ENCODE measurements around the gene UMAD1. TPM values are rescaled to one million over a fixed set of nuclear protein-coding genes. Genes with fewer than 3 reads are reported as not detected.

The UMAD1 gene
- polyA plus RNA-seq, 1 donor from 2014 or later: 26.0 TPM

DNA sequence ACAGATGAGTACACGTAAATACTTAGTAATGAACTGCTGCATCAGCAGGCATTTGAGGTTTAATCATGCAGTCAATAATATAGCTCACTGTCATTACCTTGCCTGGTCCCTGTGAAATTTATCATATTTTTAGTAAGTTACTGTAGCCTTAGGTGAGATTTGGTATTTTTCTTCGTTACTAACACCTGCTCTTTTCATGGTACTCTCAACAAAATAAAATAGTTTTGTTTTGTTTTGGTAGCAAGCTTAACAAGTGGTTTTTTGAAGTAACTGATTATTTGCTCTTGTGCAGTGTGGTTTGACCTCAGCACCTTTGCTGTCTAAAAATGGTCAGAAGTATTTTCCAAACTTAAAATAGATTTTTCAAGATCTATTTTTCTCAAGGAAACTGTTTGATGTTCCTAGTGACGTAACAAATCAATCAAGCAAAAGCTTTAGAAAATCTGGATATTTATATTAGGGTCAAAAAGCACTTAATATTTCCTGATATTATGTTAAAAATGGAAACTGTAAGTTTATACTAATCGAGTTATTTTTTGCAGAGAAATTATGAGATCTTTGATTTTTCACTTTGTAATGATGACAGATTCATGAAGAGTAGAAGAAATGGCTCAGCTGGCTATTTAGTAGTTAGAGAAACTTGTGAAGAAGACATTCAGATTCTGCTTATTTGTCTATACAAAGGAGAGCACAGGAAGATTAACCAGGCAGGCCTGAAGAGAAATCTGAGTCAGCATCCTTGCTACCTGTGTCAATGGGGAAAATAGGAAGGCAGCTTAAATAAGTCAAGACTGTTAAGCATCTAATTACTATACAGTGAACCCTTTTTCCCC is 98.9 kb downstream of the UMAD1 start:
- Mint-ChIP-seq H3K4me3 (no peak overlapping the region), H3K9me3 (no peaks in the 10 kb centered on the region), H3K4me1 (peaks cover 4 to 8% (median 6%) of the 10 kb centered on the region in 3 donors), H3K27me3 (no peaks in the 10 kb centered on the region), H3K27ac (peak overlapping the region in 2 of 3 donors; percentile 40 to 46), H3K36me3 (peaks cover 6% of the 10 kb centered on the region)

DNA sequence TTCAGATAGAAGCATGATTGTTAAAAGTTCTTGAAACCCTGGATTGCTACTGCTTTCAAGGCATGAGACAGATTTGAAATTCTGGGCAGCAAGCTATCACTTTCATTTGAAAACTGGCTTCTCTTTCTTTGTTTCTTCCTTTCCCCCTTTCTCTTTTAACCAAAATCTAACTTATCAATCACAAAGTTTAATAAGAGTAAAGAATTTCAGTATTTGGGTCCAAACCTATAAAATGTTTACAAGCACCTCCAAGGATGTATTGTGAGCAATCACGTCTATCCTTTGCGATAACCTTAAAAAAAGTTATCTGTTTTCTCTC is 99.4 kb downstream of the UMAD1 start:
- Mint-ChIP-seq H3K4me1 (peaks cover 3 to 6% (median 6%) of the 10 kb centered on the region in 3 donors), H3K9me3 (no peaks in the 10 kb centered on the region), H3K27ac (no peak overlapping the region), H3K27me3 (no peaks in the 10 kb centered on the region), H3K36me3 (peaks cover 6% of the 10 kb centered on the region), H3K4me3 (no peak overlapping the region)

DNA sequence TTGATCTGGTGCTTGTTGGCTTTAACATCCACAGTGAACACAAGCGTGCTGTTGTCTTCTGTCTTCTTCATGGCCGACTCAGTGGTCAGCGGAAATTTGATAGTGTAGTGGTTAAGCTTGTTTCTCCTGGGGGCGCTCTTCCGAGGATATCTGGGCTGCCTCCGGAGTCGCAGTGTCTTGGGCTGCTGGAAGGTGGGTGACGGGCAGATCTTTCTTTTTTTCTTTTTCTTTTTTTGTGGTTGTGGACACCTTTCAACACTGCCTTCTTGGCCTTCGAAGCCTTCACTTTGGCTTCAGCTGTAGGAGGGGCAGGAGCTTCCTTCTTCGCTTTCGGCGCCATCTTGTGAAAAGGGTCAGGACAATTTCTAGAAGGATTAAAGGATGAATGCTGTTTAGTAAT is 101.7 kb downstream of the UMAD1 start:
- Mint-ChIP-seq H3K27me3 (no peaks in the 10 kb centered on the region), H3K4me1 (peaks cover 9 to 16% (median 11%) of the 10 kb centered on the region in 3 donors), H3K36me3 (peaks cover 7% of the 10 kb centered on the region), H3K9me3 (no peaks in the 10 kb centered on the region), H3K4me3 (no peak overlapping the region), H3K27ac (no peak overlapping the region)

DNA sequence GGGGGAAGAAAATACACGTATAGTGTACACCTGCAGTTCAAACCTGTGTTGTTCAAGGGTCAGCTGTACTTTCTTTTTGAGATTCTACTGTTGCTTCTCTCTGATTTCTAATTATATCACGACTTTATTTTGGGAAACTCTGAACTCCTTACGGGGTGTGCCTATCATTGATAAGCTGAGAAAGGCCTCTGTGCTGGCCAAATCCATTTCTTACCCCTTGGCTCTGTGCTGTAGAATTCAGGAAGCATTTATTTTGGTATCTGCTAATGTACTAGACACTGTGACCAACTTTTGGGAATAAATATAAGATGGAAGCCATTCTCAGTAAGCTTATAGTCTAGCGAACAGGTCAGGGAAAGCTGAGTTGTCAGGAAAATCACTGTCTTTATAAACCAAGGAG is 104.7 kb downstream of the UMAD1 start:
- Mint-ChIP-seq H3K9me3 (no peaks in the 10 kb centered on the region), H3K4me3 (peak overlapping the region in 1 of 4 donors; percentile 39), H3K36me3 (peaks cover 4% of the 10 kb centered on the region), H3K4me1 (peaks cover 7 to 15% (median 12%) of the 10 kb centered on the region in 3 donors), H3K27ac (no peak overlapping the region), H3K27me3 (no peaks in the 10 kb centered on the region)

DNA sequence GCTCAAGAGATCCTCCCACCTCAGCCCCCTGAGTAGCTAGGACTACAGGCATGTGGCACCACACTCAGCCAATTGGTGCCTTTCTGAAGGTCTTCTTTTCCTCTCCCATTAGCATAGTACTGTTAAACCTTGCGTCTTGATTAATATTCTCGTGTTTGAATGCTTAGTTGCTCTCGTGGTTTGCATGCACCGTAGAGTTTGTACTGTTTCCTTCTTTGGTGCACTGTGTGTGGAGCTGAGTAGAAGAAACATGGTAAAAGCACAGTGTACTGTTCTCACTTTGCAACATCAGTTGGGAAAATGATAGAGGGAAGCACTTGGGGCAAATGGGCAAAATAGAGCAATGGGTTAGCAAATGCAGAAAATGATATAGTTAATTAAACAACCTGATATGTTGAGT is 105.4 kb downstream of the UMAD1 start:
- H3K4me3 Mint-ChIP-seq: peak overlapping the region in 2 of 4 donors; percentile 40 to 54
- H3K27ac Mint-ChIP-seq: no peak overlapping the region
- H3K36me3 Mint-ChIP-seq: peaks cover 3% of the 10 kb centered on the region
- no peaks in the 10 kb centered on the region for H3K9me3 Mint-ChIP-seq
- peaks cover 7 to 18% (median 17%) of the 10 kb centered on the region in 3 donors for H3K4me1 Mint-ChIP-seq
- no peaks in the 10 kb centered on the region for H3K27me3 Mint-ChIP-seq

DNA sequence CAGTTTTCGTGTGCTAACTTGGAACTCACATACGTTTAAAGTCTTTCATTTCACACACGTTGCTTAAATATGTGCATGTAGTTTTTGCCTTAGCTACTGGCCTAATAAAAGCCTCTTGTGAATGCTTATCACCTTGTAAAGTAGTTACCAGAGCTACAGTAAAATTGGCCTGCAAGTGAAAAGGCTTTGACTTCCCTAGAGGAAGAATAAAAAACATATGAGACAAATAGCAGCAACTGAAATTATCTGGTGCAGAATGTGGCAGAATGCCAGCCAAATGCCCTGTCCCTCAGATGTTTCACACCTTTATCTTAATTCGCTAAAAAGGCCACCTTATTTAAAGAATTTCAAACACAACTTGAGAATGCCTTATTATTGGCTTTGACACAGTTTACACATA is 105.9 kb downstream of the UMAD1 start:
- Mint-ChIP-seq H3K9me3 (no peaks in the 10 kb centered on the region), H3K27ac (no peak overlapping the region), H3K36me3 (peaks cover 3% of the 10 kb centered on the region), H3K4me1 (peaks cover 7 to 23% (median 19%) of the 10 kb centered on the region in 3 donors), H3K27me3 (no peaks in the 10 kb centered on the region), H3K4me3 (no peak overlapping the region)

DNA sequence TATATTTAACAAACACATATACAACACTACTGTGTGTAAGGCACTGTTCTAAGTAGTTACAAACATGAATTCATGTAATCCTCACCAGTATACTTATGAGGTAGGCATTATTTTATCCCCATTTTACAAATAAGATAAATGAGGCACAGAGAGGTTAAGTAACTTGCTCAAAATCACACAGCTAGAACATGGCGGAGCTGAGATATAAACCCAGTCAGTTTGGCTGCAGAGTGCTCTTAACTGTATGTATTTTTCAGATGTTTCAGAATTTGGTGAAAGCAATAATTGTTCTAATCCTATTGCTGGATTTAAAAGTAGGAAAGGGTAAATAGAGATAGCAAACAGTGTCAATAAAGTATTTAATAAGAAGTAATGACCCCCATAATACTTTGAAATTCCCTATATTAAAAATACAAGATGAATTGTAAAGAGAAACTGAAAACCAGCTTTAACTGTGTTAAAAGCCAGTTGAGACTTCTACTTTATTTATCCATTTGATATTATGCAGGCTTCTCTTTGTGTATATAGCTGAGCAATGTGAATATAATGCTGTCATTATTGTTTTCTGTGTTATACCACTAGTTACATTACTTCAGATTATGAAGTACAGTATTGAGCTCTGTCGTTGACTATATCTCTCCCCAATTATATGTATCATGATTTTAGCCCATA is 110.2 kb downstream of the UMAD1 start:
- Mint-ChIP-seq H3K9me3 (peaks cover 0 to 3% (median 0%) of the 10 kb centered on the region in 3 donors), H3K4me3 (no peak overlapping the region), H3K27me3 (no peaks in the 10 kb centered on the region), H3K27ac (peak overlapping the region in 1 of 3 donors; percentile 40), H3K36me3 (peaks cover 3% of the 10 kb centered on the region), H3K4me1 (peaks cover 11 to 17% (median 14%) of the 10 kb centered on the region in 3 donors)

DNA sequence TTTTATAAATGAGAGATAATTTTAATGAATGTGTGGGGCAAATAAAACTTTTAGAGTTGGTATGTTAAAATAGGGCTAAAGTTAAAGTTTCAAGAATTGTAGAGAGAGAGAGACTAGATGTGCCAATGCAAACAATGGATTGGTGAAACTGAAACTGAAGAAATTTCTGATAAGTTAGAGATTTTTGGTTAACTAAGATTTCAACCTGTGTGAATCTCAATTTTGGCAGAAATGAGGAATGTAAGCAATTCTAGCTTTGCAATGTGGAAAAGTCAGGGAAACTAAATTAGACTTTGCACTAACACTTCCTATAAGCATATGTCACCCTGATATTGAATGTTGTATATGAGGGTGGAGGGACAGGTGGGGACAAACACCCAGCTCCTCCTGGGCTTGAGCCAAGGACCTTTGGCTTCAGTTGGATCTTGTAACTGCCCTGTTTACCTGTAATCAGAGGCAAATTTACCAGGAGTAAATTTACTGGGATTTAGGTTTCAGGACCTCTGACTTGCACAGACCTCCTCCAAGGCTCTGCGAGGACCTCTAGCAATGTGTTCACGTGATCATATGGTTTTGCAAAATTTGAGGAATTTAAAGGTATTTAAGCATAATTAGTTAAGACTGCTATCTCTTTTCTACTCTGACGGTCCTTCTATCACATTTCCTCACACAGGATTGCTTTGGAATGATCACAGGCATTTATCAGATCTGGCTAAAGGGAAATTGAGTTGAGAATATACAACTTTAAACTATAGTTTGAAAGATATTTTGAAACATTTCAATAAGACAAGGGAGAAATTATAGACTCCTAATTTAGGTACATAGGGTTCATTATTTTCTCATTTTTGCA is 110.9 kb downstream of the UMAD1 start:
- Mint-ChIP-seq H3K36me3 (peaks cover 3% of the 10 kb centered on the region), H3K27me3 (no peaks in the 10 kb centered on the region), H3K27ac (no peak overlapping the region), H3K4me1 (peaks cover 6 to 16% (median 9%) of the 10 kb centered on the region in 3 donors), H3K4me3 (no peak overlapping the region), H3K9me3 (peaks cover 0 to 3% (median 0%) of the 10 kb centered on the region in 3 donors)

DNA sequence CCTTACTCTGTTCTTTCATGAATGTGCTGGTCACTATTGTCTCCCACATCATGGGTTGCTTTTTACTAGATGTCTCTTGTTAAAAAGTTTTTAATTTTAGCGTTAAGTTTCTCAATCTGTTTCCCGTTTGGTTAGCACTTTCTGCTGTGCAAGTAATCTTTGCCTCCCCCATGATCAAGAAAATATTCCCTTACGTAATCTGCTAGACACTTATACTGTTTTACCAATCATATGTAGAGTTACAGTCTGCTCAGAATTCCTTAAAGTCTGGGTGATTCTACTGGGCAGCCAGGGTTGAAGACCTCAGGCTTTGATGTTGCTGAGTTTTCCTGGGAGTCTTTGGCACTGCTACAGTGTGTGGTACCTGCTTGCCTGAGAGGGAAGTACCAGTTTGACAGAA is 116.0 kb downstream of the UMAD1 start:
- Mint-ChIP-seq H3K27ac (no peak overlapping the region), H3K36me3 (peaks cover 2% of the 10 kb centered on the region), H3K4me1 (peaks cover 11 to 16% (median 11%) of the 10 kb centered on the region in 3 donors), H3K27me3 (no peaks in the 10 kb centered on the region), H3K4me3 (no peak overlapping the region), H3K9me3 (peaks cover 0 to 3% (median 0%) of the 10 kb centered on the region in 3 donors)

DNA sequence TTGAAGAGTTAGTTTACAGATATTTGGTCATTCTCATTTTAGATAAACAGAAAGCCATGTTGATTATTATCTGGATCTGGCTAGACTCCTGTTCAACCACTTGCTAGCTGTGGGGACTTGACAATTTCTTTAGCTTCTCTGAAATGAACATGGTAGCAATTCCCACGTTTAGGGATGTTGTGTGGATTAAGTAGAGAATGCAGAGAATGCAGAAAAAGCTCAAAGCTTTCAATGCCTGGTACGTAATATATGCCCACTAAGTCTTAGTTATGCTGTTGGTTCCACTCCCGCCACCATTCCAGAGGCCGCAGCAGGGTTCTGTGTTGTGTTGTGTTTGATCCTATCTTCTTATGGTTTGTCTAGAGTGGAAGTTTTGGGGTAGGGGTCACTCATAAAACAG is 117.0 kb downstream of the UMAD1 start:
- Mint-ChIP-seq H3K4me1 (peaks cover 15 to 24% (median 20%) of the 10 kb centered on the region in 3 donors), H3K27ac (no peak overlapping the region), H3K4me3 (no peak overlapping the region), H3K27me3 (no peaks in the 10 kb centered on the region), H3K9me3 (peaks cover 0 to 3% (median 0%) of the 10 kb centered on the region in 3 donors), H3K36me3 (peaks cover 2% of the 10 kb centered on the region)

DNA sequence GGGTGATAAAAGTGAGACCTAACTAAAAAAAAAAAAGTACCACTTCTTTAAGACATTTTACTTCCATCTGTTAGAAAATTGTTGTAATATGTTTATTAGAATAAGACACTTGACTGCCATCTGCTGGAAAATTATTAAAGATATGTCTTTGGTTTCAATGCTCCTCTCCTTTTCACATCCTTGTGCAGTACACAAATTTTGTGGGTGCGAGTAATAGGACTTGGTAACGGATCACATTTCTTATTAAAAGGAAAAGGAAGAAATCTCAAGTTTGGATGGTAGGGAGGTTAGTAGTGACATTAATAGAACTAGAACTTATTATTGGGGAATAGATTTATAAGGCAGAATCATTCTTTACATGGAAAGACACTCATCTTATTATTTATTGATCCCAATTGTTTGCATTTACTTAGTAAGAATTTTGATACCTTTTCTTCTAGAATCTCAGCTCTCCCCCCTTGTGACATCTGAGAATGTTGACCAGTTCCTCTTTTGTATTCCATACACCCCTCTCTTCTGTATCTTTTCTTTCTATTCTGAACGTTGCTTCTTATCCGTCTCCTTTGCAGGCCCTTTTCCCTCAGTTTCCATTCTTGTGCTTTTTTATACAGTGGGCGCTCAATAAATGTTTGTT is 120.9 kb downstream of the UMAD1 start:
- H3K4me1 Mint-ChIP-seq: peaks cover 21 to 35% (median 34%) of the 10 kb centered on the region in 3 donors
- peak overlapping the region; percentile 86 to 92 (median 92) for H3K27ac Mint-ChIP-seq
- H3K27me3 Mint-ChIP-seq: no peaks in the 10 kb centered on the region
- no peaks in the 10 kb centered on the region for H3K9me3 Mint-ChIP-seq
- H3K4me3 Mint-ChIP-seq: peak overlapping the region; percentile 81 to 93 (median 89)
- H3K36me3 Mint-ChIP-seq: peaks cover 2% of the 10 kb centered on the region

DNA sequence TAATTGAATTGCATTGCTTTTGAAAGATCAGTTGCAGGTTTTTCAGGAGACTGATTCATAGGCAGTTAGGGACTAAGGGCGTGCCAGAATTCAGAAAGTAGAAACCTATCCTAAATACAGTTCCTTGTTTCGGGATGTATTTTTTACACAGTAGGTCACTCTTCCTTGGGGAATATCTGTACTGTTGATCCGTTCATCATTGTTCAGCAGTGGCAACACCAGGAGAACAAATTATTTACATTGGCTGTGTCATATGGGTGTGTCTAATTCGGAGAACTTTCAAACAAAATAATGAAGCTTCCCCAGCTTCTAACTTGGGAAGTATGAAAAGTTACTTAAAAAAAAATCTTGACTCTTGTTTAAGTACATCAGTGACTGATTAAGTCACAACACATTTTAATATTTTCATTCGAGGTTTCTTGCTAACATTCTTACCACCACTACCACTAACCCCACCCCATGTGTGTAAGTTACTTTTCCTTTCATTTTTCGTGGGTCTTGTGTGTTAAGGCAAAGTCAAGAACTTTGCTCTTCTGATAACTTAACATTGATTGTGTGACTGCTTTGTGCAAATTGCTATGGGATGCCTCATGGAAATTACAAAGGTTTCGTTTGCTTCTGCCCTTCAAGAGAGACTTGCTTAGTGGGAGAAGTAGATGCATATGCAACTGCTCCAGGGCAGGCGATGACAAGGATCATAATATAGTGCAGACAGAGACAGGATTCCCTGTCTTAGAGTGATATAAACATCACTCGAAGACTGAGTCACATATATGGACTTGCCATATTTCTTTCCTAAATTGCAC is 121.6 kb downstream of the UMAD1 start:
- Mint-ChIP-seq H3K27me3 (no peaks in the 10 kb centered on the region), H3K36me3 (peaks cover 2% of the 10 kb centered on the region), H3K4me3 (peak overlapping the region; percentile 81 to 93 (median 89)), H3K9me3 (no peaks in the 10 kb centered on the region), H3K27ac (peak overlapping the region; percentile 86 to 92 (median 92)), H3K4me1 (peaks cover 21 to 35% (median 34%) of the 10 kb centered on the region in 3 donors)

DNA sequence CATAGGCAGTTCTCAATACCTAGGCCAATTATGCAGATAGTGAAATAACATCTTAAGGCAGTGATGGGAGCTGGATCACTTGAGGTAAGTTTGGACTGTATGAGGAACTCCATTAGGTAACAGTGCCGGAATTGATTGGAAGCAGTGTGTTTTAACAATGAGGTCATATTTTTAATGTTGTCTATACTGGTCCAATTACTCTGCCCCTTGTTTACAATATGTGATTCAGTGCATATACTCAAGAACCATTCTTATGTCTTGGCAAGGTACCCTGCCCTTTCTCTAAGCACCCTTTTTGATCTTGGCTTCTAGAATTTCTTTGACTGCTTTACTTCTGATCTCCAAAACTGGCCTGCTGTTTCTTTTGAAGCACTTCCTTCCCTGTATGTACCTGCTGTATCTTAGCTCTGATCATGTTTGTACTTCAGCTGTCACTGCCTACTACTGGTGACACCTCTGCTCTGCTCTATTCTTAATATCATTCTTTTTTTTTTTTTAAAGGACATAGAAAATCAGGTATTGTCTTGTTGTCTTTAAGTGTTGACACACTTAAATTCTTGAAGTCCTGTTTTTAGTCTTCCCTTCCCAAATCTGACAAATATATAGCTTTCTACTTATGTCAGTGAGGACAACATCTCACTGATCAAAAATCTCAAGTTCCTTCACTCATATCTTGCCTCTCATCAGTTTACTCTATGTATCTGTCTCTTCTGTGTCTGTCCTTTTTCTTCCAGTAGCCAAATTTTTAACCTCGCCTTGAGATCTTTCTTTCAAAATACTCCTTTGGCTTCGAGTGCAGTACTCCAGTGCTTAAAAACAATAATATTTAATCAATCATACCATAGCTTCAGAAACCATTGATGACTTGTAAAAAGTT is 124.2 kb downstream of the UMAD1 start:
- Mint-ChIP-seq H3K4me3 (peak overlapping the region in 1 of 4 donors; percentile 6), H3K9me3 (no peaks in the 10 kb centered on the region), H3K36me3 (no peaks in the 10 kb centered on the region), H3K27ac (peak overlapping the region in 2 of 3 donors; percentile 33 to 55), H3K27me3 (no peaks in the 10 kb centered on the region), H3K4me1 (peaks cover 19 to 35% (median 34%) of the 10 kb centered on the region in 3 donors)

Measured in IgD-negative memory B cell (primary cell).